Neural progenitor cell (in vitro differentiated cells): ENCODE results near the gene CACNA1D.

Experiments
- CTCF ChIP-seq: fragments of 200-600 bp; sonication (generic); IDR thresholded peaks from 2 replicates; pipeline ENCODE4 v1.5.1; 2017; ENCODE audit warnings: antibody characterized with exemption, mild to moderate bottlenecking
- EZH2 ChIP-seq: fragments of 200-600 bp; sonication (generic); IDR thresholded peaks from 2 replicates; pipeline ENCODE4 v1.6.1; 2017; ENCODE audit warnings: antibody characterized with exemption, mild to moderate bottlenecking, moderate library complexity
- EZH2phosphoT487 ChIP-seq: fragments of 200-600 bp; sonication (generic); IDR thresholded peaks from 2 replicates; pipeline ENCODE4 v1.6.1; 2017; ENCODE audit warnings: antibody characterized with exemption

GRCh38 chr3:53834429-53835095 is 340.2 kb downstream of the CACNA1D start:
- TF ChIP-seq CTCF (peak; percentile 6), EZH2 (no peak), EZH2phosphoT487 (no peak)
